DMS 273 treated with DMSO at 0.1 percent for 48 hours (cell line): ENCODE data around the gene ZNF84.

Experiments
- DNase-seq: peaks from one replicate; lab custom pipeline; 2025; lab: John Stamatoyannopoulos, UW

ZNF84 gene

DNA sequence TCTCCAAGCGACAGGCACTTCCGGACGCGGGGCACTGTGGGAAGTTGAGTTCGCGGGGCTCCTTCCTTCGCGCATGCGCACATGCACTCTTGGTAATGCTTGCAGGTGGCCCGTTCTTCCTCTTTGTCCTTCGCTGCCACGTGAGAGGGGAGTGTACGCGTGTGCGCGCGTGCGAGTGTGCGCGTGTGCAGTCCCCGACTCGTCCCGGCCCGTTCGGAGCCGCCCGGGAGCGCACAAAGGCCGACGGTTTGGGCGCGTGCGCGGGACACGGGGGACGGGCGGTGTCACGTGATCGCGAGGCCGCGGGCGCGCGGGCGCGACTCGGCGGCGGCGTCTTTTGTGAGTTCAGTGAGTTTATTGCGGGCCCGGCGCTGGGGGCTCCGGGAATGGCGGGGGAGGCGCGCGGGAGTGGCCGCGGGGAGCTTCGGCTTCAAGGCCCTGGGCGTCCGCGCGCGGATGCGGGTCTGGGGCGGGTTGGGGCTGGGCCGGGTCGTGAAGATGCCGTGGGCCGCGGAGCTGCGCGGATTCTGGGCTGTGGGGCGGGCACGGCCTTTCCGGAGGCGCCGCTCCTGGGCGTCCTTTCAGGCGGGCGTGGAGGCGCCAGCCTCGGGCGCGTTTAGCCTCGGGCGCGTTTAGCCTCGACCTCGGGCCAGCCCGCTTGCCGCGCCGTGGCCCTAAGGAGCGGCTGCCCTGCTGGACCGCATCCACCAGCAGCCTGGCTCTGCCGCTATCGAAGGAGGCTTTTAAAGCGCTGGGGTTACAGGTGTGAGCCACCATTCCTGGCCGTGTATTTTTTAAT lies at the start of gene ZNF84:
TSS of gene ZNF84 (plus strand) at position 303 of the 799 bp plus-strand sequence. CDS start 3,959 bp downstream, outside the sequence.
- peak; percentile 91 for DNase-seq

DNA sequence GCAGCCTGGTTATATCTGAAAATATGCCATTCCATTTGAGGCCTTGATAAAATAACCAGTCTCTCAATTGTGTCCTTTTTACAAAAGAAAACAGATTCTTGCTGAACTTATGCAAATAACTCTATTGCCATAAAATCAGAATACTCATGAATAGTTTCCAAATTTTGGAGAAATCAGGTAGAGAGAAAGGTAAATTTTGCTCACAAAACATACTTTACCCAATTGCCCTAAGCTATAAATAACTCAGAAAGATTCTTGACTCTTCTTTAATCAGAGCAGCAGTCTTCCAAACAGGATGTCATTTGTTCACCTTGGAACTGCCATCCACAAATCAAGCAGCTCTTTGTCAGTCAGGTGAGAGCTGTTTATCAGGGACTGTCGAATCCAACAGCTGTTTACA lies 38.6 kb upstream of the ZNF84 start:
- DNase-seq = no peak

DNA sequence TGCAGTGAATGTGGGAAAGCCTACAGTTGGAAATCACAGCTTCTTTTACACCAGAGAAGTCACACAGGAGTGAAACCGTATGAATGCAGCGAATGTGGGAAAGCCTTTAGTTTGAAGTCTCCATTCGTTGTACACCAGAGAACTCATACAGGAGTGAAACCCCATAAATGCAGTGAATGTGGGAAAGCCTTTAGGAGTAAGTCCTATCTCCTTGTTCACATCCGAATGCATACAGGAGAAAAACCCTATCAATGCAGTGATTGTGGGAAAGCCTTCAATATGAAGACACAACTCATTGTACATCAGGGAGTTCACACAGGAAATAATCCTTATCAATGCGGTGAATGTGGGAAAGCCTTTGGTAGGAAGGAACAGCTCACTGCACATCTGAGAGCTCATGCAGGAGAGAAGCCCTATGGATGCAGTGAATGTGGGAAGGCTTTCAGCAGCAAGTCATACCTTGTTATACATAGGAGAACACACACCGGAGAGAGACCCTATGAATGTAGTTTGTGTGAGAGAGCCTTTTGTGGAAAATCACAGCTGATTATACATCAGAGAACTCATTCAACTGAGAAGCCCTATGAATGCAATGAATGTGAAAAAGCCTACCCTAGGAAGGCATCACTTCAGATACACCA lies 26.5 kb upstream of the ZNF84 start:
- no peak for DNase-seq

DNA sequence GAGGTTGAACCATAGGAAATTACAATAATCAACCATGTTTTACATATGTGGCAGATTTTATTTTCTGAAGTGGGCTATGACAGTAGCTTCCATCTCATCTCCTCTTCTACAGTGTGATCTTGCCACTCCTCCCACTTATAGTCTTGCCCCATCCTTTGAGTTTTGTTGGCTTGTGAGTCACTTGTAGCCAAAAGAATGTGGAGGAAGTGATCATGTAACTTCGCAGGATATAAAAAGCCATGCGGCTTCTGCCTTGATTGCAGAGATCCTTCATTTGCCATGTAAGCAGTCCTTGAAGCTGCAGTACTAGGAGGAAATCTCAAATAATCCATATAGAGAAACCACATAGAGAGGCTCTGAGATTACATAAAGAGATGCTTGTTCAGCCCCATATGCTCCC lies 13.7 kb upstream of the ZNF84 start:
- DNase-seq = no peak

DNA sequence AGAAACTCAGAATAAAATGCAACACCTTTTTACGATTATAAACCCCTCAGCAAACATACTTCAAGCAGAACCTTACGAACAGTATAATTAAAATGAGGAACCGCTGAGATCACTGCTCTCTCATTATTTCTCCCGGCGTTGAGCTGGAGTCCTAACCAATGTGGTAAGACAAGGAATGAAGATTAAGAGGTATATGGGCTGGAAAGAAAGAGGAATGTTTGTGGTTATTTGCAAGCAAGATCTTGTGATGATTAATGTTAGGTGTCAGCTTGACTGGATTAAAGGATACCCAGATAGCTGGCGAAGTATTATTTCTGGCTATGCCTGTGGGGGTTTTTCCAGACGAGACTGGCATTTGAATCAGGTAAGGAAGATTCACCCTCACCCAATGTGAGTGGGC lies 10.3 kb upstream of the ZNF84 start:
- DNase-seq = no peak

DNA sequence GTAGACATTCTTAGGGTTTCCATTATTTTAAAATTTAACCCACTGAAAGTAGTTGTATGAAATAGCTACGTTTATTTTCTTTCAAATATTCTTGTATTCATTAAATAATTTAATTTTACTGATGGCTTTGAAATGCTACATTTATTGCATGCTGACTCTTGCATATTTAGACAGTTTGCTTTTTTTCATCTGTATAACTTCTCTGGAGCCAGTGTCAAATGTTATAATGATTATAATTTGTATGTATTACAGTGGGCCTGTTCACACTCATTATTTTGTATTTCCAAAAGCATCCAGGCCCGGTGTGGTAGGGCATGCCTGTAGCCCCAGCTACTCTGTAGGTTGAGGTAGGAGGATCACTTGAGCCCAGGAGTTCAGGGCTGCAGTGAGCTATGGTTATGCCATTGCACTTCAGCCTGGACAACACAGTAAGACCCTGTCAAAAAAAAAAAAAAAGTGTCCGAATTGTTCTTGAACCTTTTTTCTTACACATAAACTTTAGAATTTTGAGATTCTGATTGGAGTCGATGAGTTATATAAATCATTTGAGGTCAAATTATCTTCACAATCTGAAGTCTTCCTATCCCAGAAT lies 905 bp downstream of the ZNF84 start:
- DNase-seq = no peak

DNA sequence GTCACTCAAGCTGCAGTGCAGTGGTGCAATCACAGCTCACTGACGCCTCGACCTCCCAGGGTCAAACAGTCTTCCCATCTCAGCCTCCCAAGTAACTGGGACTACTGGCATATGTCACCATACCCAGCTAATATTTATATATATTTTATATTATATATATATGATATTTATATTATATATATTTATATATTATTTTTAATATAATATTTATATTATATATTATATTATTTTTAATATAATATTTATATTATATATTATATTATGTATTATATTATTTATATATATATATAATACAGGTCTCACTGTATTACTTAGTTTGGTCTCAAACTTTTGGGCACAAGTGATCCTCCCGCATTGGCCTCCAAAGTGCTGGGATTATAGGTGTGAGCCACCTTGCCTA lies 9.4 kb downstream of the ZNF84 start:
- DNase-seq = no peak

DNA sequence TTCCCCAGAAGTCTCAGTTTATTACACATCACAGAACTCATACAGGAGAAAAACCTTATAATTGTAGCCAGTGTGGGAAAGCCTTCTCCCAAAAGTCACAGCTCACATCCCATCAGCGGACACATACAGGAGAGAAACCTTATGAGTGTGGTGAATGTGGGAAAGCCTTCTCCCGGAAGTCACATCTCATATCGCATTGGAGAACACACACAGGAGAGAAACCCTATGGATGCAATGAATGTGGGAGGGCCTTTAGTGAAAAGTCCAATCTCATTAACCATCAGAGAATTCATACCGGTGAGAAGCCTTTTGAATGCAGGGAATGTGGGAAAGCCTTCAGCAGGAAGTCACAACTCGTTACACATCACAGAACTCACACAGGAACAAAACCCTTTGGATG lies 20.1 kb downstream of the ZNF84 start:
- no peak for DNase-seq

DNA sequence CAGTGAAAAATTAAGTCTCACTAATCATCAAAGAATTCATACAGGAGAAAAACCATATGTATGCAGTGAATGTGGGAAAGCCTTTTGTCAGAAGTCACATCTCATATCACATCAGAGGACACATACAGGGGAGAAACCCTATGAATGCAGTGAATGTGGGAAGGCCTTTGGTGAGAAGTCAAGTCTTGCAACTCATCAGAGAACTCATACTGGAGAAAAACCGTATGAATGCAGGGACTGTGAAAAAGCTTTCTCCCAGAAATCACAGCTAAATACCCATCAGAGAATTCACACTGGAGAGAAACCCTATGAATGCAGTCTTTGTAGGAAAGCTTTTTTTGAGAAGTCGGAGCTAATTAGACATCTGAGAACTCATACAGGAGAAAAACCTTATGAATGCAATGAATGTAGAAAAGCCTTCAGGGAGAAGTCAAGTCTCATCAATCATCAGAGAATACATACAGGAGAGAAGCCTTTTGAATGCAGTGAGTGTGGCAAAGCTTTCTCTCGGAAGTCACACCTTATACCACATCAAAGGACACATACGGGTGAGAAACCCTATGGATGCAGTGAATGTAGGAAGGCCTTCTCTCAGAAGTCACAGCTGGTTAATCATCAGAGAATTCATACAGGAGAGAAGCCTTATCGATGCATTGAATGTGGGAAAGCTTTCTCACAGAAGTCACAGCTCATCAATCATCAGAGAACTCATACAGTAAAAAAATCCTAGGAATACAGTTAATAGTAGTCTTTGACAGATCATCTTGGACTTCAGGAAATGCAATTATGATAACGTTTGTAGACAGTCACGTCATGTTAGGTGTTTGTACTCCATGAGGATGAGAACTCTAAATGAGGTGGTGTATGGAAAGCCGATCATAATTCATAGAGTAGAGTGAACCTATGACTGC lies 21.1 kb downstream of the ZNF84 start:
- DNase-seq = no peak

DNA sequence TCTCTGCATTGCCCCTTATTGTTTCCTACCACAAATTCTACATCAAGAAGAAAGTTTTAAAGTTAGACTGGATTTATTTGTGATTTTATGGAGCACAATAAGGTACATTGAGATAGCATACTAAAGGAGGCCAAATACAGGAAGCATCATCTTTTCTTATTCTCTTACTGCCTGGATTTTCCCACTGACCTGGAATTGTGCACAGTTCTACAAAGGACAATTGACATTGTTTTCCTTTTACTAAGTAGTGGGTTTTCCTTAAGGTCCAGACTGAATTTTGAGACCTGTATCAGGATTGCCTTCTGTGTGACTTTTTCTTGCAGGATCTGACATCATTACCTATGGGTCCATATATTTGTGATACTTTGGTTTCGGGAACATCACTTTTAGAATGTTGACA lies 24.6 kb downstream of the ZNF84 start:
- DNase-seq = no peak

DNA sequence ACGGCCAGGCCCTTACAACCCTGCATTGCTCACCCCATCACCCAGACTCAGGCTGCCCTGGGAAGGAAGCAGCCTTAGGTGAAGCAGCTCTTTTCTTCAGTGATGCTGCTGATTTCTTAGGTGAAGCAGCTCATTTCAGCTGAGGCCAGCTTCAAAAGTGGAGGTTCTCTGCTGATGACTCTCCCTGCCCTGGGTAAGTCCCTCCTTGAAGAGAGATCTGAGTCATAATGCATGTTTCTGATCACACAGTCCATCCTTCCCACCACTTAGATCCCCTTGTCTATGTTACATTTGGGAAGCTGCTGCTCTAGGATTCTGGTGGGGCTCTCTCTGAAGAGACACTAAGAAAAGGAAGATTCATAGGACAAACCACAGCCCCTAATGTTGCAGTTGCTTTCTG lies 26.2 kb downstream of the ZNF84 start:
- DNase-seq = no peak

DNA sequence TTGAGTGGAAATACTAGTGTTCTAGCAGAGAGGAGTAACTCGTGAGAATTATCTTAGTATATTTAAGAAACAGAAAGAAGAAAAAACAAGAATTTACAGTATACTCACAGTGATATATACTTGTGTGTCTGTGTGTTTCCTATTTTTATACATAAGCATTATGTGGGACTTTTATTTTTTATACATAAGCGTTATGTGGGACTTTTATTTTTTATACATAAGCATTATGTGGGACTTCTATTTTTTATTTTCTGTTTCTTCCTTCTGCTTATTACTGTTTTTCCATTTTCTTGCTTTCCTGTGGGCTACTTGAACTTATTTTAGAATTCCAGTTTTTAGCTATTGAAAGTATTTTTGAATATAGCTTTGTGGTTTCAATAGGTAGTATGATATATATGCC lies 36.5 kb downstream of the ZNF84 start:
- no peak for DNase-seq

DNA sequence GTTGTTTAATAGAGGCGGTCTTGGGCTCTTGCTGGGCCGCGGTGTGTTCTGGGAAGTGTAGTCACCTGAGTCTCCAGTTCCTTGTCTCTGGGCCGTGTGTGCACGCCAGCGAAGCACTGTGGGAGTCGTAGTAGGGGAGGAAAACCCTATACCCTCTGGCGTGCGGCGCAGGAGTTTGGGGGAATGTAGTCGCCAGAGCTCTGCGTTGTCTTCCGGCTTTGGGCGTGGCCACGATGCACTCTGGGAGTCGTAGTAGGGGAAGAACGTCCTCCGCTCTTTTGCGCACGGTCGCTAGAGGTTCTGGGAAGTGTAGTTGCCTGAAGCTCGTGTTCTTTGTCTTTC lies 42.7 kb downstream of the ZNF84 start:
- peak; percentile 95 for DNase-seq

DNA sequence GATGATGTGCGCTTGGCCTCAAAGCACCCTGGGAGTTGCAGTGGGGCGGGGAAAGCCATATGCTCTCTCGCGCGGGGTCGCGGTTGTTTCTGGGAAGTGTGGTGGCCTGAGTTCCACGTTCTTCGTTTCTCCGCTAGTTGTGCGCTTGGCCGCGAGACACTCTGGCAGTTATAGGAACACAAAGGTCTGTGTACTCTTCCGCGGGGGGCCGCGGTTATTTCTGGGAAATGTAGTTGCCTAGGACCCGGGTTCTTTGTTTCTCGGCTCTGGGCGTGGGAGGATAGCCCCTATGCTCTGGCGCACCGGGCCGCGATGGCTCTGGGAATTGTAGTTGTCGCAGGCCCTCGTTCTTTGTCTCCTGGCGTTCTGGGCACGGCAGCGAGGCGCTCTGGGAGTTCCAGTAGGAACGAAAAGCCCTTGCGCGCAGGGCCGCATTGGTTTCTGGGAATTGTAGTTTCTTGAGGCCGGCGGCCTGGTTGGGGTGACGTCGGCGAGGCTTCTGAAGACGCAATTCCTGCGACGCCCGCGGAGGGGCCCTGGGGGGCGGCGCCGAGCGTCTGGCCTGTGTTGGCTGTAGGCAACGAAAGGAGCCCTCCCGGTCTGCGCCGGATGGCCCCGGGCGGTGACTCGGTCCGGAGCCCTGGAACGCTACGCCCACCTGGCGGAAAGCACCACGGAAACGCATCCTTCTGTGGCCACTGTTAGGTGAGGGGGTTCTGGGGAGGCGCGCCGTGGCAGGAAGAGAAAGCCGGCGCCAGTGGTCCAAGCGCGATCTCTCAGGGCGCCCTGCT lies 43.3 kb downstream of the ZNF84 start, which contains the start of gene ZNF140:
TSS of gene ZNF140 (plus strand) at position 556 of the 791 bp plus-strand sequence. CDS start 398 bp downstream, outside the sequence.
- DNase-seq = peak; percentile 88

DNA sequence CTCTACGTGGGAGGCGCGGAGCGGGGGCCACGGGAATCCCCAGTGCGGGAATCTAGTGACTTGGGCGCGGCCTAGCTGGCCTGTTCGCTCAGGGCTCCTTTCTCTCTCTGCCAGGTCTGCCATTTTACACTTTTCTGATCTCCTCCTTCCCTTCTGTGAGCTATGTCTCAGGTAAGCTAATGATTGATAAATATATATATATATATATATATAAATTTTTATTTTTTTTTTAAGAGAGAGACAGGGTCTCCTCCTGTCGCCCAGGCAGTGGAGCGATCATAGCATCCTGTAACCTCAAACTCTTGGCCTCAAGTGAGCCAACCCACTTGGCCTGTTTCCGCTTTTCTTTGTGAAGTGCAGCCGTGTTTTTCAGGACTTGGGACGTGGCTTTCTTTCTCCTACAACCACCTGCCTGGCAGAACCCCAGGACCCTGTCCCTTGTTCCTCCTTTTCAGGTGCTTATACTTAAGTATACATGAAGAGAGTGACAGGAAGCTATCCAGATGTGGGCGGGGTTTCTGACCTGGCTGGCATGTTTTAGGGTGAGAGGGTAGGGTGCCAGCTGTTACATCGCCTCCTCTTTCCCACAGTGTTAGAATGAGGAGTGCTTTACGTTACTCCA lies 44.0 kb downstream of the ZNF84 start:
- no peak for DNase-seq

DNA sequence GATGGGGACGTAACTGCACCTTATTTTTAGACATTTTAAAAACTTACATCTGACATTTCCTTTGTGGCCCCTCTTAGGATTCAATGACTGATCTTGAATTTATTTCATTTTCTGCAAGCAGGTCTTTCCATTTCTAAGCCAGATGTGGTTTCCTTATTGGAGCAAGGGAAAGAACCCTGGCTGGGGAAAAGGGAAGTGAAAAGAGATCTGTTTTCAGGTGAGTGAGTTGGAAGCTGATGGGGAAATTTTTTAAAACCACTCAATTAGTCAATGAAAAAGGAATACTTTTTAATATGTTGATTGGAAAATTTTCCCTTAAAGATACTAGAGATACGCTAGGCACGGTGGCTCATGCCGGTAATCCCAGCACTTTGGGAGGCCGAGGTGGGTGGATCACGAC lies 46.0 kb downstream of the ZNF84 start:
- no peak for DNase-seq

DNA sequence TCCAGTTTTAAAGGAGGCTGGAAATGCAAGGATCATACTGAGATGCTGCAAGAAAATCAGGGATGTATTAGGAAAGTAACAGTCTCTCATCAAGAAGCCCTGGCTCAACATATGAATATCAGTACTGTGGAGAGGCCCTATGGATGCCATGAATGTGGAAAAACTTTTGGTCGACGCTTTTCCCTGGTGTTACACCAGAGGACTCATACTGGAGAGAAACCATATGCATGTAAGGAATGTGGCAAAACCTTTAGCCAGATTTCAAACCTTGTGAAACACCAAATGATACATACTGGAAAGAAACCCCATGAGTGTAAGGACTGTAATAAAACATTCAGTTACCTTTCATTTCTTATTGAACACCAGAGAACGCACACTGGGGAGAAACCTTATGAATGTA lies 68.3 kb downstream of the ZNF84 start:
- DNase-seq = no peak

DNA sequence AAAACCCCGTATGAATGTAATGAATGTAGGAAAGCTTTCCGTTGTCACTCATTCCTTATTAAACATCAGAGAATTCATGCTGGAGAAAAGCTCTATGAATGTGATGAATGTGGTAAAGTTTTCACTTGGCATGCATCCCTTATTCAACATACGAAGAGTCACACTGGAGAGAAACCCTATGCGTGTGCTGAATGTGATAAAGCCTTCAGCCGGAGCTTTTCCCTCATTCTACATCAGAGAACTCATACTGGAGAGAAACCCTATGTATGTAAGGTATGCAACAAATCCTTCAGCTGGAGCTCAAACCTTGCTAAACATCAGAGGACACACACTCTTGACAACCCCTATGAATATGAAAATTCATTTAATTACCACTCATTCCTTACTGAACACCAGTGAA lies 68.9 kb downstream of the ZNF84 start:
- no peak for DNase-seq

DNA sequence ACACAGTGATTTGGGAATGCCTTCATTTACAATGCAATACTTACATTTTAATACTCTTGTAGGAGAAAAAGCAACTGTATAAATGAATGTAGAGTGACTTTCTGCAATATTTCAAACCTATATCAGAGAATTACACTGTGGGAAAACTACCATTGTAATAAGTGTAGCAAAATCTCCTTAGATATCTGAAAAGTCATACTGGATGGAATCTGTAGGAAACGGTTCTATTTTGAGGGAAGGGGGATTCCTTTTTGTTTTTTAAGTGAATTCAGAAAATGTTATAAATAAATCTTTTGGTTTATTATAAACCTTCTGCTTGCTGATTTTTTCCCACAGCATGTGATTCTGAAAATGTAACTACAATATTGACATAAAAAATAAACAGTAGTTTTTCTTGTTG lies 69.8 kb downstream of the ZNF84 start:
- no peak for DNase-seq

DNA sequence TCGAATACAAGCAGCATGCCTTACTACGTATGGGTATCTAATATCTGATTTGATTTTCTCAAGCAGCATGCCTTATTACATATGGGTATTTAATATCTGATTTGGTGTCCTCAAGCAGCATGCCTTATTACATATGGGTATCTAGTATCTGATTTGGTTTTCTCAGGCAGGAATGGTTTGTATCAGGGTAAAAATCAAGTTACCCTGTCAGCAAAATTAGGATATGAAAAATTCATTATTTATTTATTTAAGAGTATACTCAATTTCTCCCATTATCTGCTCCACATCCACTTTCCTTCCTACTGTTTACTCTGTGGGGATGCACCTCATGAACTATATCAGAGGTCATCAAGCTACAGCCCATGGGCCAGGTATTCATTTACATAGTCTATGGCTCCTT lies 70.8 kb downstream of the ZNF84 start:
- DNase-seq = no peak
